ENCODE data around the gene MIGA2. TPM values are rescaled to one million over a fixed set of nuclear protein-coding genes. Genes with fewer than 3 reads are reported as not detected.
A peak's percentile ranks its signal among the peaks of the same experiment; 100 is the strongest.
"Not testable (repeated sequence)": the region's sequence is repeated elsewhere in the genome, so short reads cannot be mapped to it uniquely, and the experiment has no call there.

Gene MIGA2, protein sequence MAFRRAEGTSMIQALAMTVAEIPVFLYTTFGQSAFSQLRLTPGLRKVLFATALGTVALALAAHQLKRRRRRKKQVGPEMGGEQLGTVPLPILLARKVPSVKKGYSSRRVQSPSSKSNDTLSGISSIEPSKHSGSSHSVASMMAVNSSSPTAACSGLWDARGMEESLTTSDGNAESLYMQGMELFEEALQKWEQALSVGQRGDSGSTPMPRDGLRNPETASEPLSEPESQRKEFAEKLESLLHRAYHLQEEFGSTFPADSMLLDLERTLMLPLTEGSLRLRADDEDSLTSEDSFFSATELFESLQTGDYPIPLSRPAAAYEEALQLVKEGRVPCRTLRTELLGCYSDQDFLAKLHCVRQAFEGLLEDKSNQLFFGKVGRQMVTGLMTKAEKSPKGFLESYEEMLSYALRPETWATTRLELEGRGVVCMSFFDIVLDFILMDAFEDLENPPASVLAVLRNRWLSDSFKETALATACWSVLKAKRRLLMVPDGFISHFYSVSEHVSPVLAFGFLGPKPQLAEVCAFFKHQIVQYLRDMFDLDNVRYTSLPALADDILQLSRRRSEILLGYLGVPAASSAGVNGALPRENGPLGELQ
- 10 to 100 TPM in 9 of 10 donors, 1 to 10 TPM in 1; 9.2 to 19.1 (median 12.6) TPM for polyA plus RNA-seq (ENCODE audit: insufficient read length in 10 of 10)
- long read RNA-seq, donor 1: 0 reads
- long read RNA-seq, donor 2, partial matches to known transcripts: 0 of 14 reads
- long read RNA-seq, donor 2, other reads (novel, unspliced or antisense): 14 of 14 reads
- long read RNA-seq, donor 3: 0 reads
- long read RNA-seq, donor 4, partial matches to known transcripts: 0 of 1 reads
- long read RNA-seq, donor 4, other reads (novel, unspliced or antisense): 0 of 1 reads
- long read RNA-seq, donor 5: 0 reads
- long read RNA-seq, donor 6: 0 reads
- long read RNA-seq, donor 7: 0 reads
- long read RNA-seq, donor 8: 0 reads
- long read RNA-seq, donor 9: 0 reads

GRCh38 chr9:129036241-129036922 is at the start of gene MIGA2:
TSS of gene MIGA2 (plus strand) at chr9:129036626. CDS start at chr9:129040595, 3,969 bp downstream.
- DNase-seq: peak; percentile 99 to 100 (median 99)

- DNase-seq: no peak
These were observed 49.8 kb upstream of the MIGA2 start for GRCh38 chr9:128986671-128987070.

GRCh38 chr9:128987805-128988204 is 48.6 kb upstream of the MIGA2 start:
- DNase-seq: peak; percentile 64 to 77 (median 74)

GRCh38 chr9:128992995-128993394 is 43.4 kb upstream of the MIGA2 start:
- DNase-seq: no peak

DNA sequence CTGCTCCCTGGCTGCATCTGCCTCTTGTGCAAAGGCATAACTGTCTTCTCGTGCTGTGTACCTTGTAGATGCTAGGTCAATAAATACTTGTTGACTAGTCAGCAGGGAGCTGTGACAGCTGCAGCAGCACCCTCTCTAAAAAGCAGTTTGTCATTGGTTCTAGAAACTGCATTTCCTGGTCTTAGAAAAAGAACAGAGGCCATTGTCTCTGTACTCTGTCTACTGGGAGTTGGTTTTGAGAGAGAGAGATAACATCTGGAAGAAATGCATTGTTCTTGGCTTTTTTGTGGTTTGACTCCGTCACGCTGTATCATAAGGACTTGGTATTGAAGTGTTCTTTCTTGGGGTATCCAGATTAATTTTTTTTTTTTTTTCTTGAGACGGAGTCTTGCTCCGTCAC is 40.6 kb upstream of the MIGA2 start:
- no peak for DNase-seq

DNA sequence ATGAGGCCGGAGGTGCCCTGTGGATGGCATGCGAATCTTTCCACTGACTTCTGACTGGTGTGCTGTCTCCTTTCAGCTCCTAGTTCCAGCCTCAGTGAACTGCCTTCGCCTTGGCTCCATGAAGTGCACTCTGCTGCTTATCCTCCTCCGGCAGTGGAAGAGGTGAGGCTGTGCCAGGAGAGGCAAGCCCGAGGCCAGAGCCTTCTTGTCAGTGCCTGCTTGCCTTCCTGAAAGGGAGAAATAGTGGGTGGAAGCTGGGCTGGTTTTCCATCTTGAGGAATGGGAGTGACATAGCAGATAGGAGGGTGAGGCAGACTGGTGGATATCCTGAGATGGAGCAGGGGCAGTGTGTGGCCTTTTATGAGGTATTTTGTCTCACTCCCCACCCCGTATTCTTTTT is 38.0 kb upstream of the MIGA2 start:
- DNase-seq: no peak

DNA sequence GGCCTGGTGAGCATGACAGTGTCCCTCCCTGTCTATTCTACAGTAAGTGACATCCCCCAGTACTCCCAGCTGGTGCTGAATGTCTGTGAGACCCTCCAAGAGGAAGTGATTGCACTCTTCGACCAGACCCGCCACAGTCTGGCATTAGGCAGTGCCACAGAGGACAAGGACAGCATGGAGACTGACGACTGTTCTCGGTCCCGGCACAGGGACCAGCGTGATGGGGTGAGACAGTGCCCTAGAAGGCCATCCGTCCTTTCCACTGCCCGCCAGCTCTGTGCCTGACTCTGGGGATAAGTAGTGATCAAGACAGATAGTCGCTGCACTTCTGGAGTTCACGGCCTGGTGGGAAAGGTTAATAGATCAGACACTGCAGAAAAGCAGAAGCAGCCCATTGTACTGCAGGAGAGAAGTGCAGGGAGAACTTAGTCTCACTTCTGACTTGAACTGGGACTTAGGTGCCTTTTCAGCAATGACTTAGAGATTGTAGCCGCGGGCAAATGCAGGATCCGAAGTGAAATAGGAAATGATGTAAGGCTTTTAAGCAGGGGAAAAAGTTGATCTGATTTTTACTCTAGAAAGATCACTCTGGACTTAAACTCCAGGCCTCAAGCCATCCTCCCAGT is 36.7 kb upstream of the MIGA2 start:
- DNase-seq: no peak

- DNase-seq: no peak
These were observed 34.7 kb upstream of the MIGA2 start for GRCh38 chr9:129001504-129002325.

DNA sequence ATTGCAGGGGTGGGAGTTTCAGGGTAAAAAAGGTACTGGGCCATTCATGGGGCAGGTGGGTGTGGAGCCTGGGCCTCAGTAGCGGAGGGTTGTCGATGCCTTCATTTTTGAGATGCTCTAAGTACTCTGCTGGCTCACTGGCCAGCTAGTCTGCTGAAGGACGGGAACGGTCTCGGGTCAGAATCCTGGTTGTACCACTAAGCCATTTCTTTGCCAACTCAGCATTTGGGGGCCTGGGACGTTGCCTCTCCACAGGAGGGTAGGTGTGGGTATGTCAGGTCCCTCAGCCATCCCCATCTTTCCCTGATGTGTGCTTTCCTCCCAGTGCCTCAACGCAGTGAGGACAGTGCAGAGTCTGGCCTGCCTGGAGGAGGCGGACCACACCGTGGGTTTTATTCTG is 33.4 kb upstream of the MIGA2 start:
- DNase-seq: no peak

DNA sequence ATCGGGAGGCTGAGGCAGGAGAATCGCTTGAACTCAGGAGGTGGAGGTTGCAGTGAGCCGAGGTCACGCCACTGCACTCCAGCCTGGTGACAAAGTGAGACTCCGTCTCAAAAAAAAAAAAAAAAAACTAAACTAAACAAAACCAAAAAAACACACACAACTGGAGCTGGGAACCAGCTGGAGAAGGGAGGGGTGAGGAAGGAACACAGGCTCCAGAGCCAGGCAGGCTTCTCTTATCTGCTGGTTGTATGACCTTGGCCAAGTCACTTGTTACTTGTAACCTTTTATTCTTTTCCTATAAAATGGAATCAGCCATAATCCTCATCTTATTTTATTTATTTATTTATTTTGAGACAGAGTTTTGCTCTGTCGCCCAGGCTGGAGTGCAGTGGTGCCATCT is 32.3 kb upstream of the MIGA2 start:
- not testable (repeated sequence) for DNase-seq

DNA sequence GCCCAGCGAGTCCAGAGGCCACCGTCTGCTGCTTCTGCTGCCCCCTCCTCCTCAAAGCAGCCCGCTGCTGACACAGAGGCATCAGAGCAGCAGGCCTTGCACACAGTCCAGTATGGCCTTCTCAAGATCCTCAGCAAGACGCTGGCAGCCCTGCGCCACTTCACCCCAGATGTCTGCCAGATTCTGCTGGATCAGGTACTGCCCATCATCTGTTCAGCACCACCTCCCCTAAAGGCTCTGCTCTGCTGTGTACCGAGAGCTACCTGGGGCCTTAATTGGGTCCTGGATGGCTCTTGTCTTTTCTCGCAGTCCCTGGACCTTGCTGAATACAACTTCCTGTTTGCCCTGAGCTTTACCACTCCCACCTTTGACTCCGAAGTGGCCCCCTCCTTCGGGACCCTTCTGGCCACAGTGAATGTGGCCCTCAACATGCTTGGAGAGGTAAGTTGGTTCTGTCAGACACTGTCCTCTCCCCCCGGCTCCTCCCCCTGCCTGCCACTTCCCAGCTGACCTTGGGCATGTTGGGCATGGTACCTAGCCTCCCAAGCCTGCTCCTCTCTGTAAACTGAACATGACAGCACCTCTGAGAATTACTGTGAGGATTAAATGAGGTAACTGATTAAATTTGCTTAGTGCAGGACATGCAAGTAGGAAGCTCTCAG is 31.0 kb upstream of the MIGA2 start:
- DNase-seq: no peak

GRCh38 chr9:129006328-129007034 is 29.9 kb upstream of the MIGA2 start:
- DNase-seq: peak; percentile 56 to 85 (median 74)

DNA sequence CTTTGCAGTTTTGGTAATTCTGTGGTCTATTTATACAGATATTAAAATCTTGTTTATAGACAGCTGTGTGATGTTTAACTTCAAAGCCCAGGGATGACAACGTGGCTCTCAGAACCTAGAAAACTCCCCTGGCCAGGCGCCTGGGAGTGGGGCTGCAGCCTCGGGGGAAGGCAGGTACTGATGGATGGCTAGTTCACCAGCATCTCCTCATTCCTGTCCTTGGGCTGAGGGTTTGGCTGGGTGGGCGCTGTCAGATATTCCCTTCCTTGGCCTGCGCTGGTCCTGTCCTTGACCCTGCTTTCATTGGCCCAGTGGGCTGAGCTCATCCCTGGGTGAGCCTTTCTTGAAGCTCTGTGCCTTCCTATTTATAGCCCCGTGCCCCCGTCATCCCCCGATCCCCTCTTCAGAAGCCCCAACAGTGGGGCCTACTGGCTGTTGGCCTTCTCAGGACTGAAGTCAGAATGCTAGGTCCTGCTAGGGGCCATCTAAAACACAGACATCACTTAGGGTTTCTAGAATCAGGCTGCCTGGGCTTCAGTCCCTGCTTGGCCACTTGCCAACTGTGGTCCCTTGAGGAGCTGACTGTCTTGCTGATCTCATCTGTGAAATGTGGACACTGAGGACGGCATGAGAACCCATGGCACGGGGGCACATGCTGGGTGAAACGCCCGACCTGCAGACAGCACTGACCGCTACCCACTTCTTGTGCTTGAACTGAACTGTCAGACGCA is 29.2 kb upstream of the MIGA2 start:
- DNase-seq: peak in 2 of 3 donors; percentile 52 to 70

DNA sequence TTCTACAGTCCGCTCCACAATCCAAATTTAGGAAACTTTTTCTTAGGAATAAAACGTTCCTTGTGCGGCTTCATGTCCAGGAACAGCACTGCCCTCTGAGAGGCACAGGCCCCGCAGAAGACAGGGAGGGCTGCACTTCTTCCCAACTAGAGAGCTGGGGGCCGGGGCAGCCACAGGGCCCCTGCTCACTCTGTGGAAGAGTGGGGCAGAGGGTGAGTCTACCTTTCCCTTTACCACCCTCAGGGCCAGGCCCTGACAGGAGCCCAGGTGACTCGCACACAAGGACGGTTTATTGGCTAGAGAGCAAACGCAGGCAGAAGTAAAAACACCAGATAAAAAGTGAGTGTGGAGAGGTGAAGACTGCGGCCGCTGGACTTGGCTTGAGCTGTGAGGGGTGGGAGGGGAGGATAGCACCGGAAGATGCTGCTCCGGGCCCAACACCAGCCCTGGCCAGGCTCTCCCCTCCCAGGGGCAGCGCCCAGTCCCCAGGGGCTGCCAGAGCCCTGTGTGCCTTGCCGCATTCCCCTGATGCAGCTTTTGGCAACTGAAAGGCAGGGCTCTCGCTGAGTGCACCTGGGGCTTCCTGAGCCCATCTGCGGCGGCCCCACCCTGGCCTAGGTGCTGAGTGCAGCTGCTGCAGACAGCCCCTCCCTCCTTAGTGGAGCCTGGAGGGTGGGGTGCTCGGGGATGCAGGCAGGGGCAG is 28.5 kb upstream of the MIGA2 start:
- DNase-seq: no peak

DNA sequence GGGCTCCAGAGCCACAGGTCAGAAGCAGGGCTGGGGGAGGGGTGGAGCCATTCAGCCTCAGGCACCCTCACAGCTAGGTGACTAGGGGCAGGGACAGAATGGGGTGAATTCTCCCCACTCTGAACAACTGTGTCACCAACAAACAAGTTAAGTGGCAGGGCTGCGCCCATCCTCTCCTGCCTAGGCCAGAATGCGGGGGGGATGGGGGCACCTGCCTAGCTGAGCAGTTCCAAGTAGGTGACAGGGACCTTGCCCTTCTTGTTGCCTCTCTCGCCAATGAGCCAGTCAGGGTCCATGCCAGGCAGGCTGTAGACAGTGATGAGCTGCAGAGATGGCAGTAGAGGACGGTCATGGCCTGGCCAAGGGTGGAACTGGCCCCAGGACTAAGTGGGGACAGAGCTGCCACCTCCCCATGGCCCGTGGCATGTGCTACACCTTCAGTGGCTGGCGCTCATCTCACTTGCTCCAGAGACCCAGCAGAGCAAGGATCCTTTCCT is 27.9 kb upstream of the MIGA2 start:
- DNase-seq: no peak

DNA sequence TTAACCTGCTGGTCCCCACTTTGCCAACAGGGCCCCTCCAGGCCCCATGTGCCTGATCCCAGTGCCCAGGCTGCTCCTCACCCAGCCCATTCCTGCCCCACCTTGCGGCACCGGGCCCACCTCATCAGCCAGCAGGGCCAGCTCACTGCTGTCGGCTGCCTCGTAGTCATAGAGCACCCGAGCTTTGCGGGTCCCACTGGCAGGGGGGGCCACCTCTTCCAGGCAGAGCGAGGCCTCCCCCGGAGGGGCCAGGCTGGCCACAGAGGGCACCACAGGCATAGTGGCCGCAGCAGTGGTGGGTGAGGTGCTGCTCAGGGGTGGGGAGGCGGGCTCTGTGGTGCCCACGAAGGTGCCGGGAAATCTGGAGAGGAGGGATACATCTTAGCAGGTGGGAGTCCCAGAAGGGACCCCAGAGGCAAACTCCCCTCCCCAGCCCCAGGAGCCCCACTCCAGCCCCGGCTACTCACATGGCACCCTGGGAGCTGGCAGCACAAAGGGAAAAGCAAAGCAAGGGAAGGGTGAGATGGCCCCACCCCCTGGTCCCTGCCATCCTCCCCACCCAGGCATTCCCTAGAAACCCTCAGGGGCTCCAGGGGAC is 27.3 kb upstream of the MIGA2 start:
- DNase-seq: no peak

DNA sequence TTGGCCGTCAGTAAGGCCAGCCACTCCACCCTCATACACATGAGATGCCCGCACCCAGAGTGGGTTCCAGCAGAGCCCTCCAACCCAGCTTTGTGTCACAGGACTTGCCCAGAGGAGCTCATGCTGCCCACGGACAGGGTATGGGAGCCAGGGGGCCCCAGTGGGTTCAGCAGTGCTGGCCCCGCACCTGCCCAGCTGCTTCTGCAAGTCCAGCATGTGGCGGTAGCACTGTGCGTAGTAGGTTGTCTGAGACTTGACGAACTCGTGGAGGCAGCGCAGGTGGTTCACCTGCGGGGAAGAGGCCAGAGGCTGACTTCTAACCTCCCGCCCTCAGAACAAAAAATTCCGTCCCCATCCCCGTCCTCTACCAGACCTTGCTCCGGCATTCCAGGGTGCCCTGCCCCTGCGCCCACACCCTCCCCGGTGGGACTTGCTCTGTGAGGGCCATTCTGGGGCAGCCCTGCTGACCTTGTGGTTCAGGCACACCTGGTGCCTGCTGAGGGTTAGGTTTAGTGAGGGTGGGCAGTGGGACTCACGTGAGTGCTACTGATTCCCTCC is 26.8 kb upstream of the MIGA2 start:
- DNase-seq: no peak

Measured in muscle of back (tissue), 13 donors.